ENCODE data around the gene RPS6KA2.

Gene RPS6KA2

GRCh38 chr6:166647896-166648295 lies 20.8 kb upstream of the RPS6KA2 start:
- TF ChIP-seq ZFX (IDR thresholded peaks at IDR 0.05; ENCODE audit: borderline replicate concordance) (no peak), CTCF (IDR thresholded peaks at IDR 0.05) (no peak)
- no peak overlapping the region for H3K27ac ChIP-seq

GRCh38 chr6:166646716-166647115 lies 19.7 kb upstream of the RPS6KA2 start:
- TF ChIP-seq CTCF (IDR thresholded peaks at IDR 0.05), result no peak
- no peak overlapping the region for H3K27ac ChIP-seq

- no peak overlapping the region for H3K27ac ChIP-seq
- TF ChIP-seq ZFX (IDR thresholded peaks at IDR 0.05; ENCODE audit: borderline replicate concordance) (no peak), CTCF (IDR thresholded peaks at IDR 0.05) (no peak)
These were observed 18.8 kb upstream of the RPS6KA2 start for GRCh38 chr6:166645896-166646295.

GRCh38 chr6:166644681-166645080 lies 17.6 kb upstream of the RPS6KA2 start:
- TF ChIP-seq ZFX (IDR thresholded peaks at IDR 0.05; ENCODE audit: borderline replicate concordance) (no peak), CTCF (IDR thresholded peaks at IDR 0.05) (no peak)
- no peak overlapping the region for H3K27ac ChIP-seq

- no peak for TF ChIP-seq ZFX (IDR thresholded peaks at IDR 0.05; ENCODE audit: borderline replicate concordance)
- TF ChIP-seq CTCF (IDR thresholded peaks at IDR 0.05), result no peak
- H3K27ac ChIP-seq, result no peak overlapping the region
These were observed 17.0 kb upstream of the RPS6KA2 start for GRCh38 chr6:166643891-166644590.

- TF ChIP-seq ZFX (IDR thresholded peaks at IDR 0.05; ENCODE audit: borderline replicate concordance) (no peak), CTCF (IDR thresholded peaks at IDR 0.05) (no peak)
- H3K27ac ChIP-seq, result no peak overlapping the region
These were observed 15.6 kb upstream of the RPS6KA2 start for GRCh38 chr6:166642646-166643045.

GRCh38 chr6:166640342-166641043 lies 13.4 kb upstream of the RPS6KA2 start:
- H3K27ac ChIP-seq, result no peak overlapping the region
- no peak for TF ChIP-seq ZFX (IDR thresholded peaks at IDR 0.05; ENCODE audit: borderline replicate concordance)
- TF ChIP-seq CTCF (IDR thresholded peaks at IDR 0.05), result no peak

Data from 22Rv1 (cell line).